Measurements from ENCODE around the gene HNRNPL.
"Not testable (repeated sequence)": the region's sequence is repeated elsewhere in the genome, so short reads cannot be mapped to it uniquely, and the experiment has no call there.

HNRNPL gene

DNA sequence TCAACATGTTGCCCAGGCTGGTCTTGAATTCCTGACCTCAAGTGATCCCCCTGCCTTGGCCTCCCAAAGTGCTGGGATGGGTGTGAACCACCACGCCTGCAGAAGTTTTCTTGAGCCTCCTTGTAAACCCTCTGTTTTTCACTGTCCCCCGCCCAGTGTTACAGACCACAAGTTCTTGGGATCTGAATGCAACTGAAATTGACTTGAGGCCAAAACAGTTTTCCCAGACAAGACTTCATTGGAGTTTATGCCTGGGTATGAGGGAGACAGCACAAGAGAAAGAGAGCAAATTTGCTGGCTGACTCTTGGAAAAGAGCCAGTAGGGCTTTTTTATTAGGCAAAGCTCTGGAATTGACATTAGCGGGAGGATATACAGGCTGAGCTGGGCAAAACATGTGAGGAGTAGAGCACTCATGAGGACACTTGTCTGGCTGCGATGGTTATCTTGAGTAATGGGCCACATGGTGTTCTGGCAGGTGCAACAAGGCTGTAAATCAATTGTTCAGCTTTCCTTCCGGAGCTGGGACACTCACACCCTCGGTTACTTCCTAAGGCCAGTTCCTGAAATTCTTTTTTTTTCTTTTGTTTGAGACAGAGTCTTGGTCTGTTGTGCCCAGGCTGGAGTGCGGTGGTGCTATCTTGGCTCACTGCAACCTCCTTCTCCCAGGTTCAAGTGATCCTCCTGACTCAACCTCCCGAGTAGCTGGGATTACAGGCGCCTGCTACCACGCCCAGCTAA, 12.7 kb upstream of the HNRNPL start:
- ChIA-PET POLR2A (interaction anchor here (1.1 to 1.3 kb wide), 2 partner anchors 9 to 15 kb away, joined by 3 to 4 read pairs; no protein-coding TSS in a partner anchor), CTCF (interaction anchor here (0.8 to 2.1 kb wide), 6 partner anchors 10 to 68 kb away, joined by 4 to 8 read pairs (median 6); partner anchors contain the start of genes MRPS12 and SARS2)
- H3K4me3 ChIP-seq (ENCODE audit: control insufficient read depth in 1 of 7, extremely low read depth in 1 of 7, insufficient read depth in 4 of 7, low read depth in 2 of 7, low read length in 6 of 7): peak overlapping the region in 1 of 7 experiments; percentile 38
- WGBS (ENCODE audit: insufficient coverage): 3% methylated on average over 4 of the region's 10 CpGs
- H3K27ac ChIP-seq (ENCODE audit: insufficient read depth in 1 of 2, low read depth in 1 of 2, low read length in 2 of 2, poor library complexity in 1 of 2, severe bottlenecking in 2 of 2): peak overlapping the region in 1 of 2 experiments; percentile 10
- H3K9me3 ChIP-seq (ENCODE audit: control extremely low read depth in 1 of 5, control insufficient read depth in 4 of 5, insufficient read depth in 2 of 5, low read depth in 1 of 5, low read length in 4 of 5): no peaks in the 10 kb centered on the region
- no peaks in the 10 kb centered on the region for H3K27me3 ChIP-seq (replicated peaks in 2 of 5; ENCODE audit: control insufficient read depth in 4 of 5, insufficient read depth in 5 of 5, low read length in 4 of 5)
- peaks cover 0 to 40% (median 33%) of the 10 kb centered on the region in 4 experiments for H3K4me1 ChIP-seq (ENCODE audit: control extremely low read depth in 1 of 4, control insufficient read depth in 4 of 4, insufficient read depth in 4 of 4, low read length in 3 of 4)
- peak; percentile 45 to 79 (median 70) for DNase-seq
- no peaks in the 10 kb centered on the region for H3K36me3 ChIP-seq (ENCODE audit: control insufficient read depth in 4 of 4, insufficient read depth in 4 of 4, low read length in 3 of 4)

DNA sequence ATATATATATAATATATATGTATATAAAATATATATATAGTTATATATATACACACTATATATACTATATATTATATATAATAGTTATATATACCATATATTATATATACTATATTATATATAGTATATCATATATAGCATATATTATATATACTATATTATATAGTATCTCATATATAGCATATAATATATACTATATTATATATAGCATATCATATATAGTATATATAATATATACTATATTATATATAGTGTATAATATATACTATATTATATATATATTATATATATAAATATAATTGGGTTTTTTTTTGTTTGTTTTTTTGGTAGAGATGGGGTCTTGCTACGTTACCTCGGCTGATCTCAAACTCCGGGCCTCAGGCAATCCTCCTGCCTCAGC, 11.6 kb upstream of the HNRNPL start:
- H3K9me3 ChIP-seq (ENCODE audit: control extremely low read depth in 1 of 5, control insufficient read depth in 4 of 5, insufficient read depth in 2 of 5, low read depth in 1 of 5, low read length in 4 of 5): no peaks in the 10 kb centered on the region
- H3K27me3 ChIP-seq (replicated peaks in 2 of 5; ENCODE audit: control insufficient read depth in 4 of 5, insufficient read depth in 5 of 5, low read length in 4 of 5): no peaks in the 10 kb centered on the region
- no peak overlapping the region for H3K4me3 ChIP-seq (ENCODE audit: control insufficient read depth in 1 of 7, extremely low read depth in 1 of 7, insufficient read depth in 4 of 7, low read depth in 2 of 7, low read length in 6 of 7)
- 100% methylated on average over 2 of the region's 3 CpGs for whole genome bisulfite sequencing (ENCODE audit: insufficient coverage)
- DNase-seq: no peak
- no peaks in the 10 kb centered on the region for H3K36me3 ChIP-seq (ENCODE audit: control insufficient read depth in 4 of 4, insufficient read depth in 4 of 4, low read length in 3 of 4)
- H3K4me1 ChIP-seq (ENCODE audit: control extremely low read depth in 1 of 4, control insufficient read depth in 4 of 4, insufficient read depth in 4 of 4, low read length in 3 of 4): peaks cover 0 to 49% (median 41%) of the 10 kb centered on the region in 4 experiments
- ChIA-PET CTCF (interaction anchor here (1.0 to 3.0 kb wide), 5 partner anchors 8 to 69 kb away, joined by 3 to 11 read pairs (median 4); partner anchors contain the start of genes MRPS12 and SARS2), POLR2A (no interaction called here)
- H3K27ac ChIP-seq (ENCODE audit: insufficient read depth in 1 of 2, low read depth in 1 of 2, low read length in 2 of 2, poor library complexity in 1 of 2, severe bottlenecking in 2 of 2): no peak overlapping the region

DNA sequence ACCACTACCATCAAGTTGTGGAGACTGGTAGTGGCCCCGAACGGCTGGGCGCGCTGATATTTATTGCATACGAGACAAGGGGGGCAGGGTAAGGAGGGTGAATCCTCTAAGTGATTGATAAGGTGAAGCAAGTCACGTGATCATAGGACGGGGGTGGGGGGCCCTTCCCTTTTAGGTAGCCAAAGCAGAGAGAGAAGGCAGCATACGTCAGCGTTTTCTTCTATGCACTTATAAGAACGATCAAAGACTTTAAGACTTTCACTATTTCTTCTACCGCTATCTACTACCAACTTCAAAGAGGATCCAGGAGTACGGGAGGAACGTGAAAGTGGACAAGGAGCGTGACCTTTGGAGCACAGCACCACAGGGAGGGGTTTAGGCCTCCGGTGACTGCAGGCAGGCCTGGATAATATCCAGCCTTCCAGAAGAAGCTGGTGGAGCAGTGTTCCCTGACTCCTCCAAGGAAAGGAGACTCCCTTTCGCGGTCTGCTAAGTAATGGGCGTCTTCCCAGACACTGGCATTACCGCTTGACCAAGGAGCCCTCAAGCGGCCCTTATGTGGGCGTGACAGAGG, 9.9 kb upstream of the HNRNPL start:
- peaks cover 0 to 37% (median 29%) of the 10 kb centered on the region in 4 experiments for H3K4me1 ChIP-seq (ENCODE audit: control extremely low read depth in 1 of 4, control insufficient read depth in 4 of 4, insufficient read depth in 4 of 4, low read length in 3 of 4)
- CTCF ChIA-PET: interaction anchor here (1.5 to 3.0 kb wide), 2 partner anchors 10 to 28 kb away, joined by 7 to 11 read pairs; no protein-coding TSS in a partner anchor
- H3K27me3 ChIP-seq (replicated peaks in 2 of 5; ENCODE audit: control insufficient read depth in 4 of 5, insufficient read depth in 5 of 5, low read length in 4 of 5); H3K27ac ChIP-seq (ENCODE audit: insufficient read depth in 1 of 2, low read depth in 1 of 2, low read length in 2 of 2, poor library complexity in 1 of 2, severe bottlenecking in 2 of 2); H3K4me3 ChIP-seq (ENCODE audit: control insufficient read depth in 1 of 7, extremely low read depth in 1 of 7, insufficient read depth in 4 of 7, low read depth in 2 of 7, low read length in 6 of 7); DNase-seq; H3K36me3 ChIP-seq (ENCODE audit: control insufficient read depth in 4 of 4, insufficient read depth in 4 of 4, low read length in 3 of 4); H3K9me3 ChIP-seq (ENCODE audit: control extremely low read depth in 1 of 5, control insufficient read depth in 4 of 5, insufficient read depth in 2 of 5, low read depth in 1 of 5, low read length in 4 of 5); POLR2A ChIA-PET: not testable (repeated sequence)
- 97% methylated on average over 15 of the region's 21 CpGs for WGBS (ENCODE audit: insufficient coverage)

DNA sequence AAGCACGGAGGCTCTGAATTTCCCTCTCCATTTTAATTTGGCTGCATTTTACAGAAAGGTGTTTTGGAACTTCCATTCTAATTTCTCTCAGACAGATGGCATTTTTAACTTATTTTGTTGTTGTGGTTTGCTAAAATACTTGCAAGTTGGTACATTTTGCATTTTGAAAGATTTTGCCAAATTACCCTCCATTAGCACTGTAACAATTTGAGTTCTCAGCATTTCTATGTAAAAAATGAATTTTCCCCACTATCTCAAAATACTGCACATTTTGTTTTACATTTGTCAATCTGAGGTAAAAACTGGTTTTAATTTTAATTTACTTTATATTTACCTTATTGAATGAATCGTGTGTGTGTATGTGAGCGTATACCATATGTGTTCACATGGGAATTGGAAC, 7.0 kb upstream of the HNRNPL start:
- Histone ChIP-seq H3K4me3 (ENCODE audit: control insufficient read depth in 1 of 7, extremely low read depth in 1 of 7, insufficient read depth in 4 of 7, low read depth in 2 of 7, low read length in 6 of 7) (no peak overlapping the region), H3K27ac (ENCODE audit: insufficient read depth in 1 of 2, low read depth in 1 of 2, low read length in 2 of 2, poor library complexity in 1 of 2, severe bottlenecking in 2 of 2) (no peak overlapping the region), H3K27me3 (replicated peaks in 2 of 5; ENCODE audit: control insufficient read depth in 4 of 5, insufficient read depth in 5 of 5, low read length in 4 of 5) (no peaks in the 10 kb centered on the region), H3K36me3 (ENCODE audit: control insufficient read depth in 4 of 4, insufficient read depth in 4 of 4, low read length in 3 of 4) (no peaks in the 10 kb centered on the region), H3K4me1 (ENCODE audit: control extremely low read depth in 1 of 4, control insufficient read depth in 4 of 4, insufficient read depth in 4 of 4, low read length in 3 of 4) (peaks cover 0 to 24% (median 19%) of the 10 kb centered on the region in 4 experiments), H3K9me3 (ENCODE audit: control extremely low read depth in 1 of 5, control insufficient read depth in 4 of 5, insufficient read depth in 2 of 5, low read depth in 1 of 5, low read length in 4 of 5) (no peaks in the 10 kb centered on the region)
- 62% methylated on average over 2 of the region's 3 CpGs for WGBS (ENCODE audit: insufficient coverage)
- POLR2A ChIA-PET: interaction anchor here (0.6 to 1.4 kb wide), 4 partner anchors 10 to 207 kb away, joined by 3 to 4 read pairs (median 3); no protein-coding TSS in a partner anchor
- CTCF ChIA-PET: interaction anchor here (0.6 to 2.2 kb wide), 5 partner anchors 10 to 215 kb away, joined by 3 to 8 read pairs (median 3); partner anchors contain the start of gene NFKBIB
- DNase-seq: no peak

DNA sequence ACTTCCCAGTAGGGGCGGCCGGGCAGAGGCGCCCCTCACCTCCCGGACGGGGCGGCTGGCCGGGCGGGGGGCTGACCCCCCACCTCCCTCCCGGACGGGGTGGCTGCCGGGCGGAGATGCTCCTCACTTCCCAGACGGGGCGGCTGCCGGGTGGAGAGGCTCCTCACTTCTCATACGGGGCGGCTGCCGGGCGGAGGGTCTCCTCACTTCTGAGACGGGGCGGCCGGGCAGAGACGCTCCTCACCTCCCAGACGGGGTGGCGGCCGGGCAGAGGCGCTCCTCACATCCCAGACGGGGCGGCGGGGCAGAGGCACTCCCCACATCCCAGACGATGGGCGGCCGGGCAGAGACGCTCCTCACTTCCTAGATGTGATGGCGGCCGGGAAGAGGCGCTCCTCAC, 6.0 kb upstream of the HNRNPL start:
- H3K27ac ChIP-seq (ENCODE audit: insufficient read depth in 1 of 2, low read depth in 1 of 2, low read length in 2 of 2, poor library complexity in 1 of 2, severe bottlenecking in 2 of 2); H3K4me3 ChIP-seq (ENCODE audit: control insufficient read depth in 1 of 7, extremely low read depth in 1 of 7, insufficient read depth in 4 of 7, low read depth in 2 of 7, low read length in 6 of 7); DNase-seq; POLR2A ChIA-PET; H3K36me3 ChIP-seq (ENCODE audit: control insufficient read depth in 4 of 4, insufficient read depth in 4 of 4, low read length in 3 of 4); CTCF ChIA-PET; H3K27me3 ChIP-seq (replicated peaks in 2 of 5; ENCODE audit: control insufficient read depth in 4 of 5, insufficient read depth in 5 of 5, low read length in 4 of 5); H3K9me3 ChIP-seq (ENCODE audit: control extremely low read depth in 1 of 5, control insufficient read depth in 4 of 5, insufficient read depth in 2 of 5, low read depth in 1 of 5, low read length in 4 of 5): not testable (repeated sequence)
- 100% methylated on average over 10 of the region's 37 CpGs for WGBS (ENCODE audit: insufficient coverage)
- peaks cover 0 to 30% (median 28%) of the 10 kb centered on the region in 4 experiments for H3K4me1 ChIP-seq (ENCODE audit: control extremely low read depth in 1 of 4, control insufficient read depth in 4 of 4, insufficient read depth in 4 of 4, low read length in 3 of 4)

DNA sequence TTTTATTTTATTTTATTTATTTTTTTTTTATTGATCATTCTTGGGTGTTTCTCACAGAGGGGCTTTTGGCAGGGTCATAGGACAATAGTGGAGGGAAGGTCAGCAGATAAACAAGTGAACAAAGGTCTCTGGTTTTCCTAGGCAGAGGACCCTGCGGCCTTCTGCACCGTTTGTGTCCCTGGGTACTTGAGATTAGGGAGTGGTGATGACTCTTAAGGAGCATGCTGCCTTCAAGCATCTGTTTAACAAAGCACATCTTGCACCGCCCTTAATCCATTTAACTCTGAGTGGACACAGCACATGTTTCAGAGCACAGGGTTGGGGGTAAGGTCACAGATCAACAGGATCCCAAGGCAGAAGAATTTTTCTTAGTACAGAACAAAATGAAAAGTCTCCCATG, 5.2 kb upstream of the HNRNPL start:
- no CpG with 5 or more reads among the region's 3 CpGs for WGBS (ENCODE audit: insufficient coverage)
- CTCF ChIA-PET: not testable (repeated sequence)

More for the DNA sequence above, 5.2 kb upstream of the HNRNPL start:
- H3K36me3 ChIP-seq (ENCODE audit: control insufficient read depth in 4 of 4, insufficient read depth in 4 of 4, low read length in 3 of 4); DNase-seq; H3K9me3 ChIP-seq (ENCODE audit: control extremely low read depth in 1 of 5, control insufficient read depth in 4 of 5, insufficient read depth in 2 of 5, low read depth in 1 of 5, low read length in 4 of 5); H3K27me3 ChIP-seq (replicated peaks in 2 of 5; ENCODE audit: control insufficient read depth in 4 of 5, insufficient read depth in 5 of 5, low read length in 4 of 5); H3K27ac ChIP-seq (ENCODE audit: insufficient read depth in 1 of 2, low read depth in 1 of 2, low read length in 2 of 2, poor library complexity in 1 of 2, severe bottlenecking in 2 of 2); POLR2A ChIA-PET; H3K4me3 ChIP-seq (ENCODE audit: control insufficient read depth in 1 of 7, extremely low read depth in 1 of 7, insufficient read depth in 4 of 7, low read depth in 2 of 7, low read length in 6 of 7): not testable (repeated sequence)
- H3K4me1 ChIP-seq (ENCODE audit: control extremely low read depth in 1 of 4, control insufficient read depth in 4 of 4, insufficient read depth in 4 of 4, low read length in 3 of 4): peaks cover 0 to 33% (median 30%) of the 10 kb centered on the region in 4 experiments

Measured in common myeloid progenitor, CD34-positive (primary cell).